HG03095 (cell line): ENCODE data around the gene SLC22A7.

Experiments
- ATAC-seq: cut with Tn5 transposase; IDR thresholded peaks from one replicate; pipeline ENCODE4 v1.9.1; 2021; ENCODE audit warnings: moderate library complexity; ENCODE audit not compliant: unreplicated experiment

The SLC22A7 gene

DNA sequence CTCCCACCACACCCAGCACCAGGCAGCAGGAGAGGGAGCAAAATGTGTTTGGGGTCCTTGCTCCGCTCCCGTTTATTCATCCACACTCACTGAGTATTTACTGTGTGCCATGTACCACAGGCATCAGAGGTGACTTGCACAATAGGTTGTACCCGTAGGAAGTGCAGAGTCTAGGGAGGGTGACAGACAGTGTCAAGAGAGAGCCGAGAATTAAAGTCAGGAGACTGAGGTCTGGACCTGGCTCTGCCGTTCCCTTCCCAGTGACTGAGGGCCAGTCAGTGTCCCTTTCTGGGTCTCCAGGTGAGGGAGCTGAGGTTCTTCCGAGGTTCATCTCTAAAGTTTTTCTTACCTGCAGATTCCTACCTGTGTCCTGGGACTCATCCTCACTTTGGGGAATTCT is 32.5 kb upstream of the SLC22A7 start:
- ATAC-seq = no peak

DNA sequence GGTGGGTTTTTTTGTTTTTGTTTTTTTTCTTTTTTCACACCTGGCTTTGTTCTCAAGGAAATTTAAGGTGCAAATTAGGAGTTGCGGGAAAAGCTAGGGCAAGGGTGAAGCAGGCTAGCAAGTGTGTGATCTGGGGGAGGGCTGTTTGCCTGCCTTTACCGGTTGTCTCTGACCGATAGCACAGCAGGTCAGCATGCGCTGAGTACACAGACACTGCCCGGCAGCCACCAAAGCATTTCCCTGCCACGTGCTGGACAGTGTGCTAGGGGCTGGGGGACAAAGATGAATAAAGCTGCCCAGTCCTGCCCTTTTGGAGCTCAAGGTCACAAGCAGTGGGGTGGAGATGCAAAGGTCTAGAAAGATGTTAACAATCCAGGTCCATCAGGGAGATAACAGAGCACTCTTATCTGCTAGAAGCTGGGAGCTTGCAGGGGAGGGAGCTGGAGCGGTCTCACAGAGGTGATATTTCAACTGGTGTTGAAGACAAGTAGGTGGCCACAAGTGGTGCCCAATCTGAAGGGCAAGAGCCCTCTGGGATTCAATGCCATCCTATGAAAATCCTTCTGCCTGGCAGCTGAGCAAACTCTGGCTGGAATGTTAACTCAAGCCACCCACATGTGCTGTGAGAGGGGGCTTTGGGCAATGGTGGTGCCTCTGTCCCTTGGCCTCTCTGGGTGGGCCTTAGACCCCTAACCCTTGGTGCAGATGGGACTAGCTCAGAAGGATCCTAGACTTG is 30.3 kb upstream of the SLC22A7 start:
- ATAC-seq = no peak

DNA sequence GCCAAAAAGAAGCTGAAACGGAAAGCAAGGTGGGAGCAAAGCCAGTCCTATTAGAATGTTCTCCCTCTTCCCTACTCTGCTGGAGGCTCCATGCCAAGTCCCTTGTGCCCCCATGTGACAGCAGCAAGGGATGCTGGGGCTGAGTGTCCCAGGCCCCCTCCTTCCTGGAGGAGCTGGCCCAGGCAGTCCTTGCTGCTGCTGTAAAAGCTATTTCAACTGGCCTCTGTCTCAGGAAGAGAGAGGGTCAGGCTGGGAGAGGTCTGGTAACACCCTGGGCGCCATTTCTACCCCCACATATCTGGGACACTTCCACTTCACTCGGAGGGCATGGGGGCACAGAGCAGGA is 29.7 kb upstream of the SLC22A7 start:
- no peak for ATAC-seq

DNA sequence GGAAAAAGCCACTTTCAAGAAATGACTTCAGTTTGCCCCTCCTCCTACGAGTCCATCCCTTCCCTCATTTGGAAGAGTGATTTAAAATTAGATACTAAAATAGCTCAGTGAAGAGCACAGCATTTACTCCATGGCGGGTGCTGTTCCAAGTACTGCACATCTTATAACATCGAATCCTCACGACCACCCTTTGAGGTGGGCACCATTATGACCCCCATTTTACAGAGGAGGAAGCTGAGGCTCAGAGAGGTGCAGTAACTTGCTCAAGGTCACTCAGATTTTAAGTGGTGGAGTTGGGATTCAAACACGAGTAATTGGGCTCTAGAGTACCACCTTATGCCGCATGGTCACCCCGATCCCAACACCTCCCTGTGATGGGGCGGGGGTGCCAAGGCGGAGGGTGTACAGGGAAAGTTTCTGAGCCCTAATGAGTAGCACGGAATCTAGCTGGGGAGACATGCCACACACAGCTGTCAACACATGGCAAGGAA is 29.2 kb upstream of the SLC22A7 start:
- no peak for ATAC-seq

DNA sequence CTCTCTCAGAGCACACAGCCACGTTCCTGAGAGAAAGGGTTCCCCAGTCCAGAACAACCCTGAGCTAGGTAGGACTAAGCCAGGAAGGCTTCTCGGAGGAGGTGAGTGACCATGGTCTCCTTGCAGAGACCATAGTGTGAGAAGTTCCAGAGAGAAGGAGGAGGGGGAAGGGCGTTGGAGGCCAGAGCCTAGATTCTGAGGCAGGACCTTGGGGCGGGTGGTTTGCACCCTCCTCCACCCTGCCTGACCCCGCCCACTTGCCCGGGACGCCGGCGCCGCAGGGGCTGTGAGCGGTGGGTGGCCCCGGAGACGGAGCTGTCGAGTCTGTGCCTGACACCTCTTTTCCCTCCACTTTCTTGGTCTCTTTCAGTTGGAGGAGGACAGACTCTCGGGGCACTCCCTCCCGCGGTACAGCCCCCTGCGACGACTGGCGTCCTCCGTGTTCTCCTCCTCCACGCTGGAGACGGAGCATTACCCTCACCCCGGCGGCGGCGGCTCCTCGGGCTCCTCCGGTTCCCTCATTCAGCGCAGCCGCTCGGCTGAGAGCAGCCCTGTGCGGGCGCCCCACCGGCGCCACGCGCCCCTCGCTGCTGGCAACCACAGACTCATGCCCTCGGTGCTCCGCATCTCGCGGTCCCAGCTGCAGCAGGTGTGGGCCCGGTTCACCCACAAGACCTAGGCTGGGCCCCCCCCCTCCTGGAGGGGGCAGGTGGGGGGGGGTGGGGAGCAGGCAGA is 28.6 kb upstream of the SLC22A7 start:
- no peak for ATAC-seq

DNA sequence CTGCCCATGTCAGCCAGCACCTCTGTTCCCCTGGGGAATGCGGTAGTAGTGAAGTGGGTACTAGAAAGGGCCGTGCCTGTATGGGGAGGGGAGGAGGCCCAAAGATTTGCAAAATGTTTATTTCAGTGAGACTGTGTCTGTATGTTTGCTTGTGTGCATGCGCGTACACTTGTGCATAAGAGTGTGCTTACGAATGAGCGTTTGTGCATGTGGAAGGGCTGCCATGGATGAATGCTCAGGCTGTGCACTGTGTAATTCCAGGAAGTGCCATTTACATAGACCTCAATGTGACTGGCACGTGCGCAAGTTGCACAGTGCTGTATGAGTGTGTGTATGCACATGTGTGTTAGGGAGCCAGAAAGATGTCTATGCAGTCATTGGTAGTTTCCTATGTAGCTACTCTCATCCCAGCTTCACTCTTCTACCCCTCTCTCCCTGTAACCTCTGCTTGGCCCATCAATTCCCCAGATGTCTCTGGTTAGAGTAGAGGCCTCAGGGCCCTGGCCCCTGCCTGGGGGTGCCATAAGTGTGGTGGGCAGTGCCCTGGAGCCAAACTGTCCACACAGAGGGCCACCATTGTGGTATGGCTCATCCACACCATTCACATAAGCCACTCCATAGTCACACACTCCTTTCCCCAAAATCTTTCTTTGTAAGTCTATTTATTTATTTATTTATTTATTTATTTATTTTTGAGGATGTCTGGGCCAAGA is 26.8 kb upstream of the SLC22A7 start:
- ATAC-seq = no peak

DNA sequence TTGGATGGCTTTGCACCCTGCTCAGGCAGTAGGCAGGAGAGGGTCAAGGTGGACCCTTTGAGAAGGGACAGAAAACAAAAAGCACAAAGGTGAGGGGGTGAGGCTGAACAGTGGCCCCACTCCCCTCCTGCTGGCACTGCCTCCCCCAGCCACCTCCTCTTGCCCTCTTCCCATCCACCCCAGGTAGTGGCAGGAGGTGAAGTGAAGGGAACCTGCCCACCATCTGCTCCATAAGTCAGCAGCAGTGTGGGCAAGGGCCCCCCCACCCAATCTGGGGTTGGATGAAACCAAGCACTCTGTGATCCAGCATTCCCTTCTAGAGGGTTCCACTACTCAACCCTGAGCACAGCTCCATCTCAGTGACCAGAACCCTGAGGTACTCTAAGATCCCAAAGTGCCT is 26.1 kb upstream of the SLC22A7 start:
- ATAC-seq = no peak

DNA sequence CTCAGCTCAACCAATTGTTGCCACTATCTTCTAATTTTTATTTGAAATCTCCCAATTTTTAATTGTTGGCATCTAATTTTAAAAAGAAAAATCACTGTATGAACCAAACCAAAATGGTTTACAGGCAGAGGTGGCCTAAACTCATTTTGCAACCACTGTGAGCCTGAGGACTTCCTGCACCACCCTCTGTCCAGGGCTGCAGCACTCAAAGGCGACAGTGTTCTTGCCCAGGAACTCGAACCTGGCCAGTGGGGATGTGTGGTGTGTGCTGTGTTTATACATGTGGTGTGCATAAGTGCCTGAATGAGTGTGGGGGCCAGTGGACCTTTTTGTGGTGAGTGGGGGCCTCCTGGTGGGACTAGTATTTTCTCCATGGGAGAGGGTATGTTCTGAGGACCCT is 24.4 kb upstream of the SLC22A7 start:
- no peak for ATAC-seq

DNA sequence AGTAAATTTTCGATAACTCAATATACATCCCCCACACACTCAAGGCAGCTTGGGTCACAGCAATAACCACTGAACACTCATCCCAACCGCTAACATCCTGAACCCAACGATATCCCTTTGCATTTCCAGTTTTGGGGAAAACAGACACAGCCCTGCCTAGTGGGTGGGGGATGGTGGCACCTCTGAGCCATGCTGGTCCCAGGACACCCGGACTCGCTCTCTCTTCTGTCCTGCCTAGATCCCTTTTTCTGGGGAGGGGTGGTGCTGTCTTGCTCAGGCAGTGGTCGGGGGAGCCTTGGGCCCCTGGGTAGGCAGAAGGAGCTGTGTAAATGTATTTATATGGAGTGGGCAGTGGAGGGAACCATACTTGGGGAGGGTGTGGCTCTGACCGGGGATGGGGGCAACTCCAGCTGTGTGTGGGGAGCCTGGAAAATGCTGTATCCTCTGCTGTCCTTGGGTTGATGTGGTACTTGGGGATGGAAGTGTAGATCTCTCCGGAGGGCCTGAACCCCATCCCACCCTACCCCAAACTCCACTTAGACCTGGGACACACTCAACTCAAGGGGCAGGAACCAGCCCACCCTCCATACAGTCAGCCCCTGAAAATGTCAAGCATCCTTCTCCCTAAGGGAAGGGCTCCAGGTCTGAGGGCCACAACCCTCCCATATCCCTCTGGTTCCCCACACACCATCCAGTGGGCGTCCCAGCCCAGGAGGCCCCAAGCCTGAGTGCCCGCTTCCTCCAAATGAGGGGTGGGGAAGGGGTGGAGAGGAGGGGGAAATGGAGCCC is 23.7 kb upstream of the SLC22A7 start:
- no peak for ATAC-seq

DNA sequence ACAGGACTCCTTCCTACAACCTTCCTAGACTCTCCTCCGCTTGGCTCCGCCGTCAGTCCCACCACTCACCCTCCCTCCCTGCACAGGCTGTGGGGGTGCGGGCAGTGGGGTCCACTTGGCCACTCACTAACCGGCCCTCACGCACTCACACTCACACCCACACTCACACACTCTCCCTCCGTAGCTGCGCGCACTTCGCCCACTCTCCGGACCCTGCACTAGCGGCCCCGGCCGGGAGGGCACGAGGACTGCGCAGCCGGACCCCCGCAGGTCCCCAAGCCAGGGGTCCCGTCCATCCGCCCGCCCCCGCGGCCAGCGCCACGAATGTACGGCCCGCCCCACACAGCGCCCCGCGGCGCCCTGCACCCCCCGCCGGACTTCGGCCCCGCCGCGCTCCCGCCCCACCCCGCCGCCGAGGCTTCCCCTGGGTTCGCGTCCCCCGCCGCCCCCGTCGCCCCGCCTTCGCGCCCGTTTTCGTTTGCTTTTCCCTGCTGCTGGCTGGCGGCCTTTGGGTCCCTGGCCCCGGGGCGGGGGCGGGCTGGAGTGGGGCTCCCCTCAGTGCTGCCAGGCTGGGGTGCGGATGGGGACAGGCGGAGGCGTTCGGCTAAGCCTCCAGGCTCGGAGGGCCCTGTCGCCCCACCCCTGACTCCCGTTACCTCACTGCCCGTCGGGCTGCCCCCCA is 23.0 kb upstream of the SLC22A7 start:
- ATAC-seq = no peak

DNA sequence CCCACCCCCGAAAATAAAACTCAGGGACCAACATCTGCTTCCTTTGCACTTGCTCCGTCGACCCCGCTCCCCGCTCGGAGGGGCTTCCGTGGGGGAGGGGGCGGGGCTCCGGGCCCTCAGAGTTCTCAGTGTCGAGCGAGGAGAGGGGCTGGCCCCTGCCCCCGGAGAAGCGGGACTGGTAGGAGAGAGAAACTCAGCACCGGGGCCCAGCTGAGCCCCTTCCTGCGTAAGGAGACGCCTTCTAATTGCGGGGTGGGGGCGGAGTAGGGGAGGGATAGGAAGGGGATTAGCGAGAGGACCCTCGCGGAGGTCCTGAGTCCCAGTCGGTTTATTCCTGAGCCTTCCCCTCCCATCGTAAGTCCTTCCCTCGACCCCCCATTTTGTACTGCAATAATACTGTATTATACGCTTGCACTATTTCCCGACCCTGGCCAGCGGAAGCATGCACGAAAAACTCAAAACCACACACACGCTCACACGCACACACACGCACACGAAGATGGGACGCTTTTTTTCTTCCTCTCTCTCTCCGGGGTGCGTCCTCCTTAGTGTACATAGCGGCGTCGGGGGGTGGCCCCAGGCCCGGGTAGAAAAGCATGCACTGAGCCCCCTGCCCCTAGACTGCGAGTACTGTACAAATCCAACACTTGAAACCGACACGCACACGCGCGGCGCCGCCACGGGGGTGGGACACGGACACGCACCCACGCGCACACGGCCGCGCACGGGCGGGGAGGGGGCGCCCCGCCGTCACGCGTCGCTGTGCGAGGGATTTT is 22.1 kb upstream of the SLC22A7 start:
- no peak for ATAC-seq

DNA sequence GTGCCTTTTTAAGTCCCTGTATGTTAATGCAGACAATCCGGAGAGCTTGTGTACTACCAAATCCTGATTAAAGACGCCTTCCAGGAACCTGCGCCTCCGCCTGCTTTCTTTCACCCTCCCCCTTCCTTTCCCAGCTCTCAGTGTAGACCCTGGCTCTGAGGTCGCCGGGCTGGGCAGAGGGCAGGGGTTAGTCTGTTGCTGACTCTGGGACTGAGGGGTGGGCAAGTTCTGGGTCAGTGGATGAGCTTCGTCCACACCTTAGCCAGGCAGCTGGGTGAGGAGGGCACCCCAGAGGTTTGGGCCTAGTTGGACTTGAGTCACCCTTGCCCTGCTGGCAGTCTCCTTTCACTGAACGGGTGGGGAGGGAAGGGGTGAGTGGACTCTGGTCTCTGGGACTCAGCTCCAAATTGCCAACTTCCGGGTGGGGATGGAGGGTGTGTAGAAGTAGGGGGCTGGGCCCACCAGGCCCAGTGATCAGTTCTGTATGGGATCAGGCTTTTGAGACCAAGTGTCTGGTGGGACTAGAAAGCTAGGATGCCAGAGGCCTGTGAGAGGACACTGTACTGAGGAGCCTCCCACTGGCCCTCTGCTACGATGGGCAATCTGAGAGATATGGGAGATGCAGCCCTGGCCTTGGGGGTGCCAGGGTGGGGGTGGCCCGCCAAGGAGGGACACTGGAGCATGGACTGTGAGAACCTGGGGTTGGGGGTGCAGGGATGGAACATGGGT is 21.3 kb upstream of the SLC22A7 start:
- ATAC-seq = no peak

DNA sequence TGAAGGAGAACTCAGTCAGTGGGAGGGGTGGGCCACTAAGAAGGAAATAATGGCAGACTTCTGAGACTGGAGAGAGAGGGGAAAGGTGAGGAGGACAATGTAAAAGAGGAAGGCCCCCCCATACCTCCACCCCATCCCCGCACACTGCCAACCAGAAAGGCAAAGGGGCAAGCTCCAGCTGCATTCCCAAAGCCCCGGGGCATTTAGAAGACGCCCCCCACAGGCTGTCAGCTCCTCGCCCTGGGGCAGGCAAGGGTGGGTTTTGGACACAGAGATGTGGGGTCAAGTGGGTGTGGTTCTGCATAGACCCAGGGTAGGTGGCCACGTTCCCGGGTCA is 20.8 kb upstream of the SLC22A7 start:
- ATAC-seq = no peak

DNA sequence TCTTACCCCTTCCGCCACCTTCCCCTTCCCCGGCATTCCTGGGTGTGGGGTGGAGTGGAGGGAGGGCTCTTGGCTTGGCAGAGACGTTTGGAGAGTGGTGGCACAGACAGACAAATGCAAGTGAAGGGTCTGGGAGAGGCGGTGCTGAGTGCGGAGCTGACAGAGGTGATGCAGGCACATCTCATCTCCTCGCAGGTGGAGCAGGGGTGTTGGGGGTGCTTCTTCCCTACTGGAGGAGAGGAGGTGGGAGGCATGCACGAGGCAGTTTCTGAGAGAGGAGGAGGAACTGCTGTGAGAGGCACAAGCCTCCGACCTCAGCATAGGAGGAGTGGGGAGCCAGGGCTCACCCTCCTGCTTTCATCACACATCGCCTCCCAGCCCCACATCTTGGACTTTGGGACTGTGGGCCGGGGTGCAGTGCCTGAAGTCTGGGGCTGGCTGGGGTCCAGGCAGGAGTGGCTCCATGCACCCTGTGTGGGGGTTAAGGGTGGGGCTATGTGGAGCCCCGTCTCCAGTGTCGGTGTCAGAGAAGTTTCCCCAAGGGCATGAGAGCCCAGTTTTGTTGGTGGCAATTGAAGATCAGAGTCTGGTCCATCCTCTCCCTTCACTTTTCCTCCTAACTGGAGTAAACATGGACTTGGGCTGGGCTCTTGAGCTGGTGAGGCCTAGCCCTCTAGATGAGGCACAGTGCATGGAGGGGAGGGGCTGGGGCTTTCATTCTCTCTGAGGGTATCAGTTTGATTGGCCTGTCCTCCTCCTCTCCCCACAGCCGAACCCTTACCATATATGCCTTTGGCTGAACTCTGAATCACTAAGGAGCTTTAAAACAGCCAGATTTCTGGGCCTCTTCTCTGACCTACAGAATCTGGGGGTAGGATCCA is 20.2 kb upstream of the SLC22A7 start:
- no peak for ATAC-seq

DNA sequence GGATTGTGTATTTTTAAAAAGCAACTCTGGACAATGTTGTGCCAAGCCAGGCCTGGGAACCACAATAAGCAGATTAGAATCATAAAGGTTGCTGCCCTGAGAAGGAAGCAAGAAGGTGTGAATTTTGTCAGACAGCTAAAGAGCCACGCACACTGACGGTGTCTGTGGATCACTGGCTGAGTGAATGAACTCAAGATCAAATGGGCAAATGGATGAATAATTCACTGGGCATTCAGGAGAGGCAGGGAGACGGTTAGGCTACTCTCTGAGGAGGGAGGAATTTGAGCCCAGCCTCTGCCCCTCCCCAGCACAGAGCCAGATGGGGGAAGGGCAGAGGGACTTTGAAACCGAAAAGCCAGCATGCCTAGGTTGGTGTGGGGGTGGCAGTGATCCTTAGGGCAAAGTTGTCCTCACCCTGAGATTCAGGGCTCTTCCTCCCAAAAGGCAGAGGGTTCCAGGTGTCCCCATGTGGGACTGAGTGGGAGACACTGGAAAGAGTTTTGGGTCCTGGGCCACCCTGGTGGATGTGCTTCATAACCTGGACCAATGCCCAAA is 19.5 kb upstream of the SLC22A7 start:
- ATAC-seq = no peak

DNA sequence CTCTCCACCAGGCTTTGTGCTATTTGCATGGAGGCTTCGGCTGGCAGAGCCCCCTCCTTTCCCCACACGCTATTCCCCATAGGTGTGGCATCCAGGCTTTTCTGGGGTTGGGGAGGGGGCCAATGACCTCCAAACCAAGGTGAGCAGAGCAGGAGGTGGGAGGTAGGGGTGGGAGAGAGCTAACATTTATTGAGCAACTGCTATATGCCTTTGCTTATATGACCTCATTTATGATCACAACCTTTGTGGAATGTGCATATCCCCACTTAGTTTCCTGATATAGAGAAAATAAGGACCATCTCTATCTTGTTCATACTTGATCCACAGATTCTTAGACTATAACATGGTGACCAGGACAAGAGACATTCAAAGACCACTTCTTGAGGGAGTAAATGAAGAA is 17.8 kb upstream of the SLC22A7 start:
- ATAC-seq = no peak

DNA sequence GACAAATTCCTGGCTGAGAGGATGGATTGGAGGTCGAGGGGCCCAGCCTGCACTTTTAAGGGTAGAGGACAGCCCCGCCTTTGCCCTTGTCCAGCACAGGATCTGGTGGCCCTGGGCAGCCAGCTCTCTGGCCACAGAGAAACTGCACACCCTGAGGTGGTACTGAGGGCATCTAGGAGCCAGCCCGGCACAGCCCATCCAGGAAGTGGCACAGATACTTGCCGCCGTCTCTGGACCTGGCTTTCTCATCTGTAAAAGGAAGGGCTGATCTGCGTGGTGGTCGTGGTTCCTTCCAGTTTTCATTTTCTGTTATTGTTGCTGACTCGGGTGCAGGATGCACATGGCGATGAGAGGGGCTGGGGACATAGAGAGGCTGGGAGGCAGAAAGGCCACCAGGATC is 16.0 kb upstream of the SLC22A7 start:
- no peak for ATAC-seq
